ENCODE results near the gene MYNN. TPM values are rescaled to one million over a fixed set of nuclear protein-coding genes. Genes with fewer than 3 reads are reported as not detected.

MYNN gene
- total RNA-seq, 1 experiment from 2014 or later: 10.6 TPM

GRCh38 chr3:169792359-169792758 lies 19.2 kb downstream of the MYNN start:
- TF ChIP-seq, protein P1, sequence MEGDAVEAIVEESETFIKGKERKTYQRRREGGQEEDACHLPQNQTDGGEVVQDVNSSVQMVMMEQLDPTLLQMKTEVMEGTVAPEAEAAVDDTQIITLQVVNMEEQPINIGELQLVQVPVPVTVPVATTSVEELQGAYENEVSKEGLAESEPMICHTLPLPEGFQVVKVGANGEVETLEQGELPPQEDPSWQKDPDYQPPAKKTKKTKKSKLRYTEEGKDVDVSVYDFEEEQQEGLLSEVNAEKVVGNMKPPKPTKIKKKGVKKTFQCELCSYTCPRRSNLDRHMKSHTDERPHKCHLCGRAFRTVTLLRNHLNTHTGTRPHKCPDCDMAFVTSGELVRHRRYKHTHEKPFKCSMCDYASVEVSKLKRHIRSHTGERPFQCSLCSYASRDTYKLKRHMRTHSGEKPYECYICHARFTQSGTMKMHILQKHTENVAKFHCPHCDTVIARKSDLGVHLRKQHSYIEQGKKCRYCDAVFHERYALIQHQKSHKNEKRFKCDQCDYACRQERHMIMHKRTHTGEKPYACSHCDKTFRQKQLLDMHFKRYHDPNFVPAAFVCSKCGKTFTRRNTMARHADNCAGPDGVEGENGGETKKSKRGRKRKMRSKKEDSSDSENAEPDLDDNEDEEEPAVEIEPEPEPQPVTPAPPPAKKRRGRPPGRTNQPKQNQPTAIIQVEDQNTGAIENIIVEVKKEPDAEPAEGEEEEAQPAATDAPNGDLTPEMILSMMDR (IDR thresholded peaks at IDR 0.05; ENCODE audit: insufficient read depth in 1 of 2, low read depth in 1 of 2, low read length in 1 of 2, severe bottlenecking in 1 of 2, unreplicated experiment in 1 of 2): no peak
- Mint-ChIP-seq H3K36me3 (ENCODE audit: insufficient read depth, unreplicated experiment) (no peaks in the 10 kb centered on the region), H3K4me3 (ENCODE audit: unreplicated experiment) (no peak overlapping the region), H3K4me1 (ENCODE audit: low read depth, unreplicated experiment) (no peaks in the 10 kb centered on the region), H3K27me3 (ENCODE audit: insufficient read depth, unreplicated experiment) (no peaks in the 10 kb centered on the region), H3K27ac (ENCODE audit: unreplicated experiment) (no peak overlapping the region), H3K9me3 (ENCODE audit: unreplicated experiment) (no peaks in the 10 kb centered on the region)
- no TSS peak for BruUV-seq (replicated peaks)
- Histone ChIP-seq H3K36me3 (ENCODE audit: control insufficient read depth, insufficient read depth, low read length) (no peaks in the 10 kb centered on the region), H3K27me3 (replicated peaks; ENCODE audit: control insufficient read depth, insufficient read depth, low read length) (no peaks in the 10 kb centered on the region), H3K4me1 (no peaks in the 10 kb centered on the region), H3K4me3 (ENCODE audit: low read depth, low read length) (no peak overlapping the region), H3K9me3 (no peaks in the 10 kb centered on the region)
- DNase-seq: no peak
- intact Hi-C loops (cut with micrococcal nuclease; ENCODE audit: unreplicated experiment): no loop called here
- ChIA-PET CTCF (no interaction called here), POLR2A (no interaction called here)

DNA sequence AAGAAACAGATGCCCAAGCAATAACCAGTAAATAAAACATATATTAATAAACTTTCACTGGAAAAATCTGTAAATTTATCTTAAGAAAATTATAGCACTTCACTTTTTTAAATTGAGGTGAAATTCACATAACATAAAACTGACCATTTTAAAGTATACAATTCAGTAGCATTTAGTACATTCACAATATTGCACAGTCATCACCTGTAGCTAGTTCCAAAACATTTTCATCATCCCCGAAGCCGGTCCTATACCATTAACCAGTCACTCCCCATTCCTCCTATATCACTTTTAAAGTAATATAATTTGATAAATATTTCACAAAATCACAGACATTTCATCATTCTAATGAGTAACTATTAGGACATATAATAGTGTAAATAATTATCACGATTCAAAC lies 31.5 kb downstream of the MYNN start:
- Mint-ChIP-seq H3K4me3 (ENCODE audit: unreplicated experiment) (no peak overlapping the region), H3K27ac (ENCODE audit: unreplicated experiment) (no peak overlapping the region), H3K27me3 (ENCODE audit: insufficient read depth, unreplicated experiment) (peaks cover 2% of the 10 kb centered on the region), H3K9me3 (ENCODE audit: unreplicated experiment) (no peaks in the 10 kb centered on the region), H3K36me3 (ENCODE audit: insufficient read depth, unreplicated experiment) (no peaks in the 10 kb centered on the region), H3K4me1 (ENCODE audit: low read depth, unreplicated experiment) (no peaks in the 10 kb centered on the region)
- intact Hi-C loops (cut with micrococcal nuclease; ENCODE audit: unreplicated experiment): no loop called here
- Histone ChIP-seq H3K36me3 (ENCODE audit: control insufficient read depth, insufficient read depth, low read length) (no peaks in the 10 kb centered on the region), H3K9me3 (no peaks in the 10 kb centered on the region), H3K27me3 (replicated peaks; ENCODE audit: control insufficient read depth, insufficient read depth, low read length) (no peaks in the 10 kb centered on the region), H3K4me3 (ENCODE audit: low read depth, low read length) (no peak overlapping the region), H3K4me1 (no peaks in the 10 kb centered on the region)
- CTCF ChIA-PET: no interaction called here
- BruUV-seq (replicated peaks): no TSS peak
- POLR2A ChIA-PET: no interaction called here
- TF ChIP-seq, protein P1 (IDR thresholded peaks at IDR 0.05; ENCODE audit: insufficient read depth in 1 of 2, low read depth in 1 of 2, low read length in 1 of 2, severe bottlenecking in 1 of 2, unreplicated experiment in 1 of 2): no peak
- no peak for DNase-seq

- DNase-seq: no peak
- no peaks in the 10 kb centered on the region for H3K27me3 ChIP-seq (replicated peaks; ENCODE audit: control insufficient read depth, insufficient read depth, low read length)
- H3K9me3 ChIP-seq: no peaks in the 10 kb centered on the region
- intact Hi-C loops (cut with micrococcal nuclease; ENCODE audit: unreplicated experiment): no loop called here
- ChIA-PET CTCF (no interaction called here), POLR2A (no interaction called here)
- Mint-ChIP-seq H3K4me3 (ENCODE audit: unreplicated experiment) (no peak overlapping the region), H3K9me3 (ENCODE audit: unreplicated experiment) (no peaks in the 10 kb centered on the region), H3K36me3 (ENCODE audit: insufficient read depth, unreplicated experiment) (no peaks in the 10 kb centered on the region), H3K27me3 (ENCODE audit: insufficient read depth, unreplicated experiment) (peaks cover 2% of the 10 kb centered on the region), H3K4me1 (ENCODE audit: low read depth, unreplicated experiment) (no peaks in the 10 kb centered on the region), H3K27ac (ENCODE audit: unreplicated experiment) (no peak overlapping the region)
- H3K36me3 ChIP-seq (ENCODE audit: control insufficient read depth, insufficient read depth, low read length): no peaks in the 10 kb centered on the region
- TF ChIP-seq, protein P1 (IDR thresholded peaks at IDR 0.05; ENCODE audit: insufficient read depth in 1 of 2, low read depth in 1 of 2, low read length in 1 of 2, severe bottlenecking in 1 of 2, unreplicated experiment in 1 of 2): no peak
- BruUV-seq (replicated peaks): no TSS peak
- H3K4me1 ChIP-seq: no peaks in the 10 kb centered on the region
- no peak overlapping the region for H3K4me3 ChIP-seq (ENCODE audit: low read depth, low read length)
These were observed 36.1 kb downstream of the MYNN start for GRCh38 chr3:169809230-169809795.
